ENCODE measurements around the gene PPARD.

Gene PPARD

DNA sequence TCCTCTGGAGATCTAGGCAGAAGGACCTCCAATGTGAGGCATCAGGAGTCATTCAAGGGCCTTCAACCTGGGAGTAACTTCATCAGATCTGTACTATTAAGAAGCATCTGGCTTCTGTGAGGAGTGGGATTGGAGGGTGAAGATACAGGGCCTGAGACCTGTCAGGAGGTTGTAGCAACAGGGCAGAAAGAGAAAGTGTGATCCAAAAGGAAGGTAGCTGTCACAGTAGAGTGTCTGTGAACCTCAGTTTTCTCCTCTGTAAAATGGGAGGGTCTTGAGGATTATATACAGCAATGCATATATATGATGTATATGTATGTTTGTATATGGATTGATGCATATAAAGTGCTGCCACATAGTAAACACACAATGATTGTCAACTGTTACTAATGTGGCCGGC, 123.3 kb downstream of the PPARD start:
- TF ChIP-seq, protein P1, sequence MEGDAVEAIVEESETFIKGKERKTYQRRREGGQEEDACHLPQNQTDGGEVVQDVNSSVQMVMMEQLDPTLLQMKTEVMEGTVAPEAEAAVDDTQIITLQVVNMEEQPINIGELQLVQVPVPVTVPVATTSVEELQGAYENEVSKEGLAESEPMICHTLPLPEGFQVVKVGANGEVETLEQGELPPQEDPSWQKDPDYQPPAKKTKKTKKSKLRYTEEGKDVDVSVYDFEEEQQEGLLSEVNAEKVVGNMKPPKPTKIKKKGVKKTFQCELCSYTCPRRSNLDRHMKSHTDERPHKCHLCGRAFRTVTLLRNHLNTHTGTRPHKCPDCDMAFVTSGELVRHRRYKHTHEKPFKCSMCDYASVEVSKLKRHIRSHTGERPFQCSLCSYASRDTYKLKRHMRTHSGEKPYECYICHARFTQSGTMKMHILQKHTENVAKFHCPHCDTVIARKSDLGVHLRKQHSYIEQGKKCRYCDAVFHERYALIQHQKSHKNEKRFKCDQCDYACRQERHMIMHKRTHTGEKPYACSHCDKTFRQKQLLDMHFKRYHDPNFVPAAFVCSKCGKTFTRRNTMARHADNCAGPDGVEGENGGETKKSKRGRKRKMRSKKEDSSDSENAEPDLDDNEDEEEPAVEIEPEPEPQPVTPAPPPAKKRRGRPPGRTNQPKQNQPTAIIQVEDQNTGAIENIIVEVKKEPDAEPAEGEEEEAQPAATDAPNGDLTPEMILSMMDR (conservative IDR thresholded peaks at IDR 0.05; ENCODE audit: low read depth) = no peak
- CTCF ChIA-PET = interaction anchor here (0.5 to 1.3 kb wide), 2 partner anchors 94 to 124 kb away, joined by 3 to 4 read pairs; no protein-coding TSS in a partner anchor
- POLR2A ChIA-PET (ENCODE audit: low non-redundant PET) = interaction anchor here (1.2 kb wide), 1 partner anchor 9 kb away, joined by 3 read pairs; no protein-coding TSS in a partner anchor
- DNase-seq (ENCODE audit: low spot score) = no peak
- H3K27ac ChIP-seq = no peak overlapping the region

DNA sequence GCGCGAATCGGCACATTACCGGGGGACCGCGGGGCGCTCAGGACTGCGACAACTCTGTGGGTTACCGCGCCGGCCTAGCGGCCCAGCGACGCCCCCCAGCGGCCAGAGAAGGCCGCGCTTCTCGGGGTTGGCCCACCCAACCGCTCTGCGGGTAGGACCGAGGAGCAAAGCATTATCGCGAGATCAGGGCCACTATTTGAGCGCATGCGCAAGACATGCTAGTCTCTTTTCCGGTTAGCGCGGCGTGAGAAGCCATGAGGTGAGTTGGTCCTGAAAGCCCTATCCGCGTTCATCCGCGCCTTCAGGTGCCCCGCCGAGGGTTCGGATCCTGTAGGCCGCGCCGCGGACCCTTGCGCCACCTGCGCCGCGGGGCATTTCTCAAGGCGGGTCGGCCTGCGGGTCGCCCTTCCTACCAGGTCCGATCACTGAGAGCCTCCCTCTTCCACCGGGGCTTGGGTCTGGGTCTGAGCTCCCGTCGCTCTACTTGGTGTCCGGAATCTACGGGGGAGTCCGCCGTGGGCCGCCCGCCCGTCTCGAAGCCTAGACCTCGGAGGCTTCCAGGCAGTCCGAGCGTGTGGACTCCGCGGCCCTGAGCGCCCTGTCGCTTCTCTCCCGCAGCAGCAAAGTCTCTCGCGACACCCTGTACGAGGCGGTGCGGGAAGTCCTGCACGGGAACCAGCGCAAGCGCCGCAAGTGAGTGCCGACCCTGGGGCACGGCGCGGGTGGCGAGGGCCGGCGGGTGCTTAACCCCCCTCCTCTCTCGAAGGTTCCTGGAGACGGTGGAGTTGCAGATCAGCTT, 126.0 kb downstream of the PPARD start, which contains the start of gene RPL10A:
Gene RPL10A, plus strand, starts transcription at position 221 of the 799 bp plus-strand sequence. Its CDS starts 34 bp downstream, at position 255.
- DNase-seq (ENCODE audit: low spot score) = peak; percentile 93
- TF ChIP-seq, protein P1 (conservative IDR thresholded peaks at IDR 0.05; ENCODE audit: low read depth) = peak; percentile 95
- H3K27ac ChIP-seq = peak within 1 kb of the TSS; percentile 94
- POLR2A ChIA-PET (ENCODE audit: low non-redundant PET) = no interaction called here
- CTCF ChIA-PET = interaction anchor here (0.6 to 2.0 kb wide), 8 partner anchors 12 to 1665 kb away, joined by 3 to 7 read pairs (median 4); partner anchors contain the start of genes FANCE and TEAD3

DNA sequence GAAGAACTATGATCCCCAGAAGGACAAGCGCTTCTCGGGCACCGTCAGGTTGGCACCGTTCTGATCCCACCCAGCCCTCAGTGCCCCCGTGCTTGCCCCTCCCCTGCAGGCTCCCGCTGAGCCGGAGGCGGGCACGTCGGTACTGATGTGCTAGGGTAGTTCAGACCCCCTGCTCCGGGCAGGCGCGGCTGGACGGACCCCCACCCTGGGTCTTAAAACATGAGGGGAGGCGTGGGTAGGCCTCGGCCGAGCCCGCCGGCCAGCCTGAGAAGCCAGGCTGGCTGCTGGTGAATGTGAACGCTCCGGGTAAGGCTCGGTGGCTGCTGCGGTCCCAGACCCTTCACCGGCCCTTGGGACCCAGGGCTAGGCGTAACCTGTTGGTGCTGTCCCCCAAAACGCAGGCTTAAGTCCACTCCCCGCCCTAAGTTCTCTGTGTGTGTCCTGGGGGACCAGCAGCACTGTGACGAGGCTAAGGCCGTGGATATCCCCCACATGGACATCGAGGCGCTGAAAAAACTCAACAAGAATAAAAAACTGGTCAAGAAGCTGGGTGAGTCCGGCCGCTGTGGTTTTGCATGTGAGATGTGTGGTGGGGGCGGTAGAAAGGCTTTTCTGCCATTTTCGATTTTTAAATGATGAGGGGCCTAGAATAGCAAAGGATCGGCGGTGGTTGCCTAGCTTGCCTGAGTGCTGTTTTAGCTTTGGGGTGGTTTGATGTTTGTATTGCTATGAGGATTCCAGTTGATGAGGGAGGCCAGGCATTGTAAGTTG, 126.8 kb downstream of the PPARD start:
- peak overlapping the region; percentile 94 for H3K27ac ChIP-seq
- ChIA-PET POLR2A (ENCODE audit: low non-redundant PET) (no interaction called here), CTCF (no interaction called here)
- TF ChIP-seq, protein P1 (conservative IDR thresholded peaks at IDR 0.05; ENCODE audit: low read depth) = no peak
- no peak for DNase-seq (ENCODE audit: low spot score)

DNA sequence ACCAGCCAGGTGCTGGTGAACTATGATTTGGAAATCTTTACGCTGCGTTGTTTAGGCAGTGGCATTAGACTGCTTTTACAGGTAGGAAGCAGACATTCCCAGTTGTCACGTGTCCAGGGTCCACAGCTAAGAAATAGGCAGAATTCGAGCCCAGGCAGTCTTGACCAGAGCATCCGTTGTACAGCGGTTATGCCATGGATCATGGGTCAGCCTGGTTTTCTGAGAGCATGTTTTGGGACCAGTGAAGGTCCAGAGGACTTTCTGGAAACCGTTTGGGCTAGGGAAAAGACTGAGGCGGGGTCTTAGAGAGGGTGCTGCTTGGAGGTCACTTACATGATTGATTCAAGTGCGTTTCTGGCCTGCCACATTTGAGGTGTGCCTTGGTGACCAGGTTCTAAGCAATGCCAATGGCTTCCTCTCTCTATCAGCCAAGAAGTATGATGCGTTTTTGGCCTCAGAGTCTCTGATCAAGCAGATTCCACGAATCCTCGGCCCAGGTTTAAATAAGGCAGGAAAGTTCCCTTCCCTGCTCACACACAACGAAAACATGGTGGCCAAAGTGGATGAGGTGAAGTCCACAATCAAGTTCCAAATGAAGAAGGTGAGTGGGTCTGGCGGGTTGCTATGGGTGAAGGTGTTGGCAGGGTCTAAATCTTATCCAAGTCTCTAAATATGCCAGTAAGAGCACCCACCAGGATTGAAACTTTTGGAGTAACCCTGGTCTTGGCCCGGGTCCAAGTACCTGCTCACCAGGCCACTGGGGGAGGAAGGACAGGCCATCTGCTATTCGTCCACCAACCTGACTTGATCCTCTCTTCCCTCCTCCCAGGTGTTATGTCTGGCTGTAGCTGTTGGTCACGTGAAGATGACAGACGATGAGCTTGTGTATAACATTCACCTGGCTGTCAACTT, 127.6 kb downstream of the PPARD start:
- ChIA-PET CTCF (interaction anchor here (1.1 kb wide), 1 partner anchor 128 kb away, joined by 3 read pairs; the partner anchor contains the start of gene PPARD), POLR2A (ENCODE audit: low non-redundant PET) (interaction anchor here (0.7 to 1.1 kb wide), 2 partner anchors 26 to 48 kb away, joined by 3 to 5 read pairs; partner anchors contain the start of gene TEAD3)
- H3K27ac ChIP-seq = peak overlapping the region; percentile 94
- peak; percentile 55 for DNase-seq (ENCODE audit: low spot score)
- TF ChIP-seq, protein P1 (conservative IDR thresholded peaks at IDR 0.05; ENCODE audit: low read depth) = no peak

DNA sequence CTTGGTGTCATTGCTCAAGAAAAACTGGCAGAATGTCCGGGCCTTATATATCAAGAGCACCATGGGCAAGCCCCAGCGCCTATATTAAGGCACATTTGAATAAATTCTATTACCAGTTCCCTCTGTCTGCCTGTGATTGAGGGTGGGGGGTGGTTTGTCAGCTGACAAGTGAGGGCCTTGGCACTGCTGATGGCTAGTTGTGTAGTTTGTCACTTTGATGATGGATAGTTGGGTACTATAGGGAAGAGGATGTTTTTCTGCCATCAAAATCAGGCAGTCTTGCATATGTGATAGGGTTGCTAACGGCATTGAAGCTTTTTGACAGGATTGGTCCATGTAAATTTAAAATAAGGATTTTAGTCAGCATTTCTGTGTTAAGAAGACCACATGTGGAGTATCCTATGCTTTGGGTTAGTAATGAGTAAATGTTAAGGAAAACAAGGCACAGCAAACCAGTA, 128.3 kb downstream of the PPARD start:
- ChIA-PET CTCF (interaction anchor here (0.6 to 1.1 kb wide), 2 partner anchors 20 to 128 kb away, joined by 3 read pairs; partner anchors contain the start of gene PPARD), POLR2A (ENCODE audit: low non-redundant PET) (interaction anchor here (0.7 to 1.1 kb wide), 3 partner anchors 26 to 48 kb away, joined by 3 to 5 read pairs (median 4); partner anchors contain the start of gene TEAD3)
- TF ChIP-seq, protein P1 (conservative IDR thresholded peaks at IDR 0.05; ENCODE audit: low read depth) = no peak
- DNase-seq (ENCODE audit: low spot score) = no peak
- H3K27ac ChIP-seq = peak overlapping the region; percentile 94
